Endothelial cell of umbilical vein (primary cell): Measurements from ENCODE around the gene GLUL. TPM values are rescaled to one million over a fixed set of nuclear protein-coding genes. Genes with fewer than 3 reads are reported as not detected.

Experiments used
- BruUV-seq: library from RNA; stranded (reverse); fragments of 400-500 nt; replicated peaks from 2 replicates; lab custom pipeline; 2021; lab: Mats Ljungman, UMichigan
- CTCF ChIA-PET: fragments of 300-600, 350-600 bp; sonication (Branson Sonifier 250); formaldehyde crosslinking; loops from one replicate; lab custom pipeline; 2021; ENCODE audit warnings: antibody characterized with exemption, inconsistent platforms; lab: Charles Lee
- POLR2A ChIA-PET: fragments of 300-600, 350-600 bp; sonication (Branson Sonifier 250); formaldehyde crosslinking; loops from one replicate; lab custom pipeline; 2021; ENCODE audit warnings: antibody characterized with exemption, inconsistent platforms; lab: Charles Lee
- DNase-seq: peaks from one replicate; pipeline ENCODE4 v3.0.0-alpha.2; 2011; ENCODE audit warnings: low read depth, low spot score
- FAIRE-seq: peaks from 2 replicates; lab custom pipeline; 2011; peaks lifted over from hg19 to GRCh38; lab: Jason Lieb, UNC
- H2AFZ ChIP-seq: 2 replicates; pipeline ENCODE4 v1.6.0; 2012; ENCODE audit warnings: low read depth, low read length, control low read depth, inconsistent platforms
- H3K27ac ChIP-seq: 2 replicates; pipeline ENCODE4 v1.5.1; 2011; ENCODE audit warnings: low read depth, mild to moderate bottlenecking, control low read depth, low read length, moderate library complexity; ENCODE audit not compliant: insufficient read depth
- H3K27me3 ChIP-seq, 2 experiments: 2 replicates each; pipeline versions ENCODE4 v1.6.0 to v1.6.1; 2011; ENCODE audit warnings: low read length in 2 of 2, mixed read lengths in 1 of 2; ENCODE audit not compliant: control insufficient read depth in 2 of 2, insufficient read depth in 2 of 2
- H3K36me3 ChIP-seq, 2 experiments: 2 replicates in 1 of 2; 3 replicates in 1 of 2; pipeline ENCODE4 v1.5.1; 2011; ENCODE audit warnings: low read length in 2 of 2, mild to moderate bottlenecking in 1 of 2, moderate library complexity in 1 of 2; ENCODE audit not compliant: control insufficient read depth in 2 of 2, insufficient read depth in 2 of 2; ENCODE audit errors: extremely low read depth in 1 of 2
- H3K4me1 ChIP-seq: 3 replicates; pipeline ENCODE4 v1.5.1; 2011; ENCODE audit warnings: mild to moderate bottlenecking, low read length; ENCODE audit not compliant: control insufficient read depth, insufficient read depth; ENCODE audit errors: extremely low read depth
- H3K4me2 ChIP-seq: 2 replicates; pipeline ENCODE4 v1.6.1; 2011; ENCODE audit warnings: low read length, control low read depth, mixed read lengths; ENCODE audit not compliant: insufficient read depth
- H3K4me3 ChIP-seq, 3 experiments: fragments of 200-600 bp in 1 of 3; sonication (generic), shearing (Covaris generic) in 1 of 3; replicated peaks in 1 of 3; 2 replicates each; pipeline ENCODE4 v1.5.1; 2011 to 2016; ENCODE audit warnings: control low read depth in 3 of 3, low read length in 3 of 3, mild to moderate bottlenecking in 2 of 3, inconsistent platforms in 1 of 3, low read depth in 1 of 3, moderate library complexity in 1 of 3; ENCODE audit not compliant: insufficient read depth in 1 of 3
- H3K79me2 ChIP-seq: 2 replicates; pipeline ENCODE4 v1.6.0; 2012; ENCODE audit warnings: low read length, inconsistent platforms; ENCODE audit not compliant: control insufficient read depth, insufficient read depth
- H3K9ac ChIP-seq: replicated peaks from 2 replicates; pipeline ENCODE3; 2011; ENCODE audit warnings: low read length, control low read depth; ENCODE audit not compliant: insufficient read depth; ENCODE audit errors: extremely low read depth
- H3K9me1 ChIP-seq: replicated peaks from 3 replicates; pipeline ENCODE4 v1.6.0; 2011; ENCODE audit warnings: mild to moderate bottlenecking, low read length; ENCODE audit not compliant: control insufficient read depth, insufficient read depth; ENCODE audit errors: extremely low read depth
- H3K9me3 ChIP-seq: replicated peaks from 2 replicates; pipeline ENCODE4 v1.5.1; 2012; ENCODE audit warnings: low read length, inconsistent platforms; ENCODE audit not compliant: control insufficient read depth, insufficient read depth
- H4K20me1 ChIP-seq: replicated peaks from 2 replicates; pipeline ENCODE3; 2011; ENCODE audit warnings: mild to moderate bottlenecking, low read length; ENCODE audit not compliant: control insufficient read depth, insufficient read depth; ENCODE audit errors: extremely low read depth
- CTCF ChIP-seq, 2 donors: IDR thresholded peaks; 1 replicate in 1 of 2; 2 replicates in 1 of 2; pipeline ENCODE4 v1.5.1; 2011; ENCODE audit warnings: low read length in 2 of 2, mild to moderate bottlenecking in 2 of 2, moderate library complexity in 2 of 2, control low read depth in 1 of 2, inconsistent platforms in 1 of 2, low read depth in 1 of 2; ENCODE audit not compliant: insufficient read depth in 1 of 2; ENCODE audit errors: extremely low read depth in 1 of 2
- EZH2 ChIP-seq: IDR thresholded peaks from 2 replicates; pipeline ENCODE4 v1.6.1; 2012; ENCODE audit warnings: borderline replicate concordance, low read depth, mild to moderate bottlenecking, moderate library complexity, low read length, inconsistent platforms; ENCODE audit not compliant: severe bottlenecking
- FOS ChIP-seq: IDR thresholded peaks from 2 replicates; pipeline ENCODE4 v1.6.1; 2011; ENCODE audit warnings: mild to moderate bottlenecking, low read length, moderate library complexity, borderline replicate concordance; ENCODE audit not compliant: insufficient read depth
- GATA2 ChIP-seq: IDR thresholded peaks from 2 replicates; pipeline ENCODE4 v1.7.0; 2011; ENCODE audit warnings: low read depth, mild to moderate bottlenecking, moderate library complexity, mixed read lengths, low read length; ENCODE audit not compliant: insufficient read length, insufficient read depth
- JUN ChIP-seq: IDR thresholded peaks from 2 replicates; pipeline ENCODE4 v1.6.1; 2011; ENCODE audit warnings: borderline replicate concordance, low read depth; ENCODE audit not compliant: insufficient read length, insufficient read depth
- MAX ChIP-seq: IDR thresholded peaks from 2 replicates; pipeline ENCODE4 v1.6.1; 2011; ENCODE audit not compliant: insufficient read depth, insufficient read length
- MYC ChIP-seq: IDR thresholded peaks from one replicate; pipeline ENCODE4 v1.6.1; 2011; ENCODE audit warnings: mild to moderate bottlenecking, low read depth, low read length
- POLR2A ChIP-seq: IDR thresholded peaks from 2 replicates; pipeline ENCODE4 v1.6.1; 2012; ENCODE audit warnings: low read depth, mild to moderate bottlenecking, control low read depth, low read length
- POLR2AphosphoS5 ChIP-seq: IDR thresholded peaks from 2 replicates; pipeline ENCODE4 v1.6.1; 2012; ENCODE audit warnings: low read depth, mild to moderate bottlenecking, control low read depth, low read length, moderate library complexity; ENCODE audit not compliant: insufficient read depth
- dilution Hi-C: fragments of 300-500 bp; cut with MboI; formaldehyde crosslinking; loops from one replicate; pipeline ENCODE4 v1.15.0; 2019; ENCODE audit warnings: low sequenced_read_pairs; ENCODE audit not compliant: extremely low pct_ligation_motif_present
- intact Hi-C: fragments of 100-400 bp; cut with micrococcal nuclease; formaldehyde crosslinking; loops from one replicate; pipeline ENCODE4 v1.10.0; 2022
- polyA plus RNA-seq, 4 experiments: library from polyadenylated mRNA; depleted of rRNA in 3 of 4; stranded (reverse) in 3 of 4; unstranded in 1 of 4; fragments of >200 nt; gene quantifications; 2 replicates each; pipeline versions ENCODE4 v1.2.1 to v1.2.3, GENCODE V29; 2011 to 2012; ENCODE audit warnings: missing spikeins in 1 of 4
- total RNA-seq: library from RNA; stranded (reverse); gene quantifications from 2 replicates; pipeline ENCODE4 v1.2.3, GENCODE V29; 2021

Gene GLUL
- total and polyA plus RNA-seq, 2 donors (not counting 3 experiments of a cell fraction or from before 2014, with no cell fraction given), result 172 to 187 TPM

GRCh38 chr1:182407724-182408123 lies 16.1 kb upstream of the GLUL start:
- H3K36me3 ChIP-seq, result no peaks in the 10 kb centered on the region
- H3K4me3 ChIP-seq, result no peak overlapping the region
- no peaks in the 10 kb centered on the region for H4K20me1 ChIP-seq
- H3K4me1 ChIP-seq, result no peaks in the 10 kb centered on the region
- H3K9me3 ChIP-seq, result no peaks in the 10 kb centered on the region
- no peaks in the 10 kb centered on the region for H3K79me2 ChIP-seq
- H3K9ac ChIP-seq, result no peak overlapping the region
- no peak overlapping the region for H3K27ac ChIP-seq
- TF ChIP-seq POLR2AphosphoS5, result no peak
- TF ChIP-seq FOS, result no peak
- no peak for TF ChIP-seq EZH2
- TF ChIP-seq MYC, result no peak
- no peak for TF ChIP-seq CTCF (IDR thresholded peaks at IDR 0.05; ENCODE audit: extremely low read depth in 1 of 2, insufficient read depth in 1 of 2, low read depth in 1 of 2, low read length in 2 of 2)
- TF ChIP-seq GATA2, result no peak
- TF ChIP-seq JUN, result no peak
- no peak for TF ChIP-seq POLR2A
- no peak for TF ChIP-seq MAX
- FAIRE-seq (no peak), DNase-seq (no peak)
- POLR2A ChIA-PET, result no interaction called here
- H3K4me2 ChIP-seq, result no peak overlapping the region
- peaks cover 0 to 3% of the 10 kb centered on the region in 2 experiments for H3K27me3 ChIP-seq
- BruUV-seq, result no TSS peak
- CTCF ChIA-PET, result interaction anchor here (2.6 to 2.9 kb wide), 2 partner anchors 11 to 265 kb away, joined by 7 to 13 read pairs; no protein-coding TSS in a partner anchor
- H3K9me1 ChIP-seq, result no peaks in the 10 kb centered on the region
- no peak overlapping the region for H2AFZ ChIP-seq
- intact Hi-C loops, result no loop called here
- dilution Hi-C loops, result no loop called here
